ENCODE data around the gene FBXO9. TPM values are rescaled to one million over a fixed set of nuclear protein-coding genes. Genes with fewer than 3 reads are reported as not detected.

FBXO9 gene
- total RNA-seq, 2 donors from 2014 or later = 49.6 to 65.3 TPM

- 92 to 100% methylated on average over 2 to 3 of the region's 3 CpGs for WGBS, 2 experiments (ENCODE audit: insufficient coverage in 1 of 2, insufficient read length in 1 of 2)
- Histone ChIP-seq H3K27ac (ENCODE audit: low read depth, low read length) (no peak overlapping the region), H3K4me3 (ENCODE audit: low read length) (no peak overlapping the region), H3K9me3 (ENCODE audit: control insufficient read depth, low read length) (no peaks in the 10 kb centered on the region), H3K4me1 (ENCODE audit: control insufficient read depth, insufficient read depth, low read length) (no peaks in the 10 kb centered on the region), H3K9ac (ENCODE audit: extremely low read depth, low read length, poor library complexity, severe bottlenecking) (no peak overlapping the region), H3K36me3 (ENCODE audit: control insufficient read depth, insufficient read depth, low read length) (peaks cover 16% of the 10 kb centered on the region), H3K27me3 (ENCODE audit: control insufficient read depth, insufficient read depth, low read length, poor library complexity, severe bottlenecking) (no peaks in the 10 kb centered on the region)
- no peak for TF ChIP-seq CTCF (conservative IDR thresholded peaks at IDR 0.05)
- DNase-seq = no peak
- Mint-ChIP-seq H3K4me3 (no peak overlapping the region), H3K4me1 (peaks cover 11% of the 10 kb centered on the region), H3K9me3 (no peaks in the 10 kb centered on the region), H3K27ac (no peak overlapping the region), H3K36me3 (ENCODE audit: low read depth) (peaks cover 21% of the 10 kb centered on the region), H3K27me3 (ENCODE audit: insufficient read depth) (no peaks in the 10 kb centered on the region)
Measured at GRCh38 chr6:53029761-53030160, 35.4 kb upstream of the FBXO9 start.

- WGBS, 2 experiments (ENCODE audit: insufficient coverage in 1 of 2, insufficient read length in 1 of 2) = 95 to 97% methylated on average over 4 of the region's 4 CpGs
- no peak overlapping the region for H3K4me3 Mint-ChIP-seq
- Histone ChIP-seq H3K27ac (ENCODE audit: low read depth, low read length) (no peak overlapping the region), H3K9ac (ENCODE audit: extremely low read depth, low read length, poor library complexity, severe bottlenecking) (no peak overlapping the region), H3K36me3 (ENCODE audit: control insufficient read depth, insufficient read depth, low read length) (peaks cover 15% of the 10 kb centered on the region), H3K4me3 (ENCODE audit: low read length) (no peak overlapping the region), H3K27me3 (ENCODE audit: control insufficient read depth, insufficient read depth, low read length, poor library complexity, severe bottlenecking) (no peaks in the 10 kb centered on the region), H3K4me1 (ENCODE audit: control insufficient read depth, insufficient read depth, low read length) (no peaks in the 10 kb centered on the region), H3K9me3 (ENCODE audit: control insufficient read depth, low read length) (no peaks in the 10 kb centered on the region)
- no peaks in the 10 kb centered on the region for H3K27me3 Mint-ChIP-seq (ENCODE audit: insufficient read depth)
- no peak overlapping the region for H3K27ac Mint-ChIP-seq
- H3K4me1 Mint-ChIP-seq = peaks cover 11% of the 10 kb centered on the region
- H3K36me3 Mint-ChIP-seq (ENCODE audit: low read depth) = peaks cover 26% of the 10 kb centered on the region
- TF ChIP-seq CTCF (conservative IDR thresholded peaks at IDR 0.05) = no peak
- no peak for DNase-seq
- no peaks in the 10 kb centered on the region for H3K9me3 Mint-ChIP-seq
Measured at GRCh38 chr6:53031281-53031680, 33.9 kb upstream of the FBXO9 start.

- no peaks in the 10 kb centered on the region for H3K27me3 ChIP-seq (ENCODE audit: control insufficient read depth, insufficient read depth, low read length, poor library complexity, severe bottlenecking)
- TF ChIP-seq CTCF (conservative IDR thresholded peaks at IDR 0.05) = no peak
- no peak overlapping the region for H3K4me3 ChIP-seq (ENCODE audit: low read length)
- H3K27ac Mint-ChIP-seq = no peak overlapping the region
- no peak overlapping the region for H3K9ac ChIP-seq (ENCODE audit: extremely low read depth, low read length, poor library complexity, severe bottlenecking)
- H3K36me3 Mint-ChIP-seq (ENCODE audit: low read depth) = peaks cover 28% of the 10 kb centered on the region
- H3K9me3 ChIP-seq (ENCODE audit: control insufficient read depth, low read length) = no peaks in the 10 kb centered on the region
- H3K36me3 ChIP-seq (ENCODE audit: control insufficient read depth, insufficient read depth, low read length) = peaks cover 10% of the 10 kb centered on the region
- no peaks in the 10 kb centered on the region for H3K27me3 Mint-ChIP-seq (ENCODE audit: insufficient read depth)
- no peak for DNase-seq
- H3K4me1 ChIP-seq (ENCODE audit: control insufficient read depth, insufficient read depth, low read length) = no peaks in the 10 kb centered on the region
- peaks cover 11% of the 10 kb centered on the region for H3K4me1 Mint-ChIP-seq
- no peaks in the 10 kb centered on the region for H3K9me3 Mint-ChIP-seq
- no peak overlapping the region for H3K27ac ChIP-seq (ENCODE audit: low read depth, low read length)
- 91 to 100% methylated on average over 2 to 4 of the region's 4 CpGs for WGBS, 2 experiments (ENCODE audit: insufficient coverage in 1 of 2, insufficient read length in 1 of 2)
- no peak overlapping the region for H3K4me3 Mint-ChIP-seq
Measured at GRCh38 chr6:53032849-53033248, 32.4 kb upstream of the FBXO9 start.
